Measurements from ENCODE around the gene DTNBP1.

DNA sequence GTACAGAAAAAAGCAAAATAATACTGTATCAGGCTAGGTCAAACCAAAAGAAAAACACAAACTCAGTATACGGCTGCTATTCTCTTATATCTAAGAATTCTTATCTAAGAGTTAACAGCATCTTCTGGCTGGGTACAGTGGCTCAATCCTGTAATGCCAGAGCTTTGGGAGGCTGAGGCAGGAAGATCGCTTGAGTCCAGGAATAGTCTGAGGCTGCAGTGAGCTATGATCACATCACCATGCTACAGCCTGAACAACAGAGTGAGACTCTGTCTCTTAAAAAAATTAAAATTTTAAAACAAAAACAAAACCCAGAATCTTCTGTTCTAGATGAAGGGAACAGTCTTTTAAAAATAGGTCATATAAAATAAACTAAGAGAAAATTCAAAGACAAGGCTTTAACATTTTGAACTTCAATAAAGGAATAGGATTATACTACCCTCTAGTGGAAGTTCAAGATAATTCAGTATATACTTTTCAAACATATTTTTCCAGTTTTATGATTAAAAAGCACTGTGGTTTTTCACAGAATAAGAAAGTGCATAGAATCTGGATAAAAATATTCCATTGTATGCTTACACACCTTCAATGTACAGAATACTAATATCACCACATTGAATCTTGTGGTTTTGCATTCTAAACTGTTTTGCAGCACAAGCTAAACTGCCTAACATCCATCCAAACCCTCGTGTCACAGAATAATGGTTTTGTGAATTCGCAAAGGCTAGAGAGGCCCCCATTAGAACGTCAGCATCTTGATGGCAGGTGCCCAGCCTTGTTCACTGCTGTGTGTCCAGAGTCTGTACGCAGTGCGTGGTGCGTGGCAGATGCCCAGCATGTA lies 39.3 kb downstream of the DTNBP1 start:
- TF ChIP-seq CTCF (IDR thresholded peaks at IDR 0.05), result peak; percentile 67 to 89 (median 80)
- TF ChIP-seq POLR2A (IDR thresholded peaks at IDR 0.05), result no peak
